Cardiac muscle cell (in vitro differentiated cells and primary cell): ENCODE data around the gene SENP8. TPM values are rescaled to one million over a fixed set of nuclear protein-coding genes. Genes with fewer than 3 reads are reported as not detected.

Source experiments
- DNase-seq, 2 donors: peaks; one replicate each; pipeline versions ENCODE4 v3.0.0 to v3.0.0-alpha.2; 2010 to 2017; ENCODE audit warnings: low read depth in 1 of 2, low spot score in 1 of 2
- H3K27ac ChIP-seq: fragments of 200-600 bp; sonication (generic); 2 replicates; pipeline ENCODE4 v1.5.1; 2016
- H3K27me3 ChIP-seq: fragments of 200-600 bp; sonication (generic); 2 replicates; pipeline ENCODE4 v1.6.0; 2016; ENCODE audit warnings: control low read depth
- H3K36me3 ChIP-seq: fragments of 200-600 bp; sonication (generic); 2 replicates; pipeline ENCODE4 v1.5.1; 2016; ENCODE audit warnings: control low read depth
- H3K4me1 ChIP-seq: fragments of 200-600 bp; sonication (generic); 2 replicates; pipeline ENCODE4 v1.8.1; 2017; ENCODE audit warnings: low read depth, mild to moderate bottlenecking, mixed run types
- H3K4me3 ChIP-seq: fragments of 200-600 bp; sonication (generic); 2 replicates; pipeline ENCODE4 v1.5.1; 2016; ENCODE audit warnings: mild to moderate bottlenecking
- H3K9me3 ChIP-seq: fragments of 200-600 bp; sonication (generic); 2 replicates; pipeline ENCODE4 v1.5.1; 2017; ENCODE audit warnings: low read depth, mild to moderate bottlenecking, control low read depth
- polyA plus RNA-seq: library from polyadenylated mRNA; unstranded; fragments of >200 nt; fragmentation: Nextera tagmentation; extraction: Ambion mirVana; gene quantifications from 2 replicates; pipeline ENCODE4 v1.2.1, GENCODE V29; 2016
- total RNA-seq: library from RNA; depleted of rRNA; stranded (reverse); fragments of >200 nt; gene quantifications from 2 replicates; pipeline ENCODE4 v1.2.3, GENCODE V29; 2016
- TF ChIP-seq, protein P1 (sequence below): IDR thresholded peaks from 2 replicates; pipeline ENCODE4 v1.5.1; 2012; ENCODE audit warnings: low read depth, mild to moderate bottlenecking, low read length

The SENP8 gene
- total and polyA plus RNA-seq, 2 experiments from 2014 or later: 4.6 to 11.0 TPM

DNA sequence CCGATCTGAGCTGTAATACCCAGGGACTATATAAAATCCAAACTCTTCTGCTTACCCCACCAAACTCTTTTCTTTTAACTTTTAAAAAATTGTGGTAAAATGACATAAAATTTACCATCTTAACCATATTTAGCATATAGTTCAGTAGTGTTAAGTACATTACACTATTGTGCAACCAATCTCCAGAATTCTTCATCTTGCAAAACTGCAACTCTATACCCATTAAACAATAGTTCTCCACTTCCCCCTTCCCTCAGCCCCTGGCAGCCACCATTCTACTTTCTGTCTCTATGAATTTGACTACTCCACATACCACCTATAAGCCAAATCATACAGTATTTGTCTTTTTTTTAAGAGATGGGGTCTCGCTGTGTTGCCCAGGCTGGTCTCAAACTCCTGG, 38.7 kb downstream of the SENP8 start:
- no peaks in the 10 kb centered on the region for H3K27me3 ChIP-seq
- no peaks in the 10 kb centered on the region for H3K36me3 ChIP-seq
- TF ChIP-seq, protein P1, sequence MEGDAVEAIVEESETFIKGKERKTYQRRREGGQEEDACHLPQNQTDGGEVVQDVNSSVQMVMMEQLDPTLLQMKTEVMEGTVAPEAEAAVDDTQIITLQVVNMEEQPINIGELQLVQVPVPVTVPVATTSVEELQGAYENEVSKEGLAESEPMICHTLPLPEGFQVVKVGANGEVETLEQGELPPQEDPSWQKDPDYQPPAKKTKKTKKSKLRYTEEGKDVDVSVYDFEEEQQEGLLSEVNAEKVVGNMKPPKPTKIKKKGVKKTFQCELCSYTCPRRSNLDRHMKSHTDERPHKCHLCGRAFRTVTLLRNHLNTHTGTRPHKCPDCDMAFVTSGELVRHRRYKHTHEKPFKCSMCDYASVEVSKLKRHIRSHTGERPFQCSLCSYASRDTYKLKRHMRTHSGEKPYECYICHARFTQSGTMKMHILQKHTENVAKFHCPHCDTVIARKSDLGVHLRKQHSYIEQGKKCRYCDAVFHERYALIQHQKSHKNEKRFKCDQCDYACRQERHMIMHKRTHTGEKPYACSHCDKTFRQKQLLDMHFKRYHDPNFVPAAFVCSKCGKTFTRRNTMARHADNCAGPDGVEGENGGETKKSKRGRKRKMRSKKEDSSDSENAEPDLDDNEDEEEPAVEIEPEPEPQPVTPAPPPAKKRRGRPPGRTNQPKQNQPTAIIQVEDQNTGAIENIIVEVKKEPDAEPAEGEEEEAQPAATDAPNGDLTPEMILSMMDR: no peak
- no peaks in the 10 kb centered on the region for H3K9me3 ChIP-seq
- no peak for DNase-seq
- H3K4me1 ChIP-seq: peaks cover 19% of the 10 kb centered on the region
- no peak overlapping the region for H3K27ac ChIP-seq
- H3K4me3 ChIP-seq: no peak overlapping the region

DNA sequence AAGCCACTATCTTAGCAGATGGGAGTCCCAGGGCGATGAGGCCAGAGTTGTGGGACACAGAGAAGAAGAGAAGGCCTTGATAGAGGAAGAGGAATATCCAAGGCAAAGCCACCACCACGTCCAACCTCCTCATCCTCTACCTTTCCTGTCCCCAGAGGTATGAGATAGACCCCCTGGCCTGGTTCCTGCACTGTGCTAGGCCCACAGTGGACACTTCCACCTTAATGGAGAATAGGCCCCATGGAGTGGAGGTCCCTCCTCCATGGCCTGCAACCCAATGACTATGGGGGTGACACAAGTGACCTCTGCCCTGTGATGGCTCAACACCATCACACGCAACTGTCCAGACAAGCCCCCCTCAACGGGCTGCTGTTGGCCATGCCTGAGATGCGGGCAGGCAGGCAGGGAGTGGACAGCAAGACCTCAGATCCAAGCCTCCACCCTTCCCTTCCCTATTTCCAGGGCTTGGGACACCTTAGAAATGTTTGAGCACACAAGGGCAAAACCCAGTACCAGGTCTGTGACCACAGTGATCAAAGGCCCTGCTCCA, 42.6 kb downstream of the SENP8 start:
- Histone ChIP-seq H3K4me3 (no peak overlapping the region), H3K27me3 (no peaks in the 10 kb centered on the region), H3K27ac (no peak overlapping the region), H3K36me3 (no peaks in the 10 kb centered on the region), H3K4me1 (peaks cover under 1% of the 10 kb centered on the region), H3K9me3 (no peaks in the 10 kb centered on the region)
- TF ChIP-seq, protein P1: no peak
- DNase-seq: no peak

DNA sequence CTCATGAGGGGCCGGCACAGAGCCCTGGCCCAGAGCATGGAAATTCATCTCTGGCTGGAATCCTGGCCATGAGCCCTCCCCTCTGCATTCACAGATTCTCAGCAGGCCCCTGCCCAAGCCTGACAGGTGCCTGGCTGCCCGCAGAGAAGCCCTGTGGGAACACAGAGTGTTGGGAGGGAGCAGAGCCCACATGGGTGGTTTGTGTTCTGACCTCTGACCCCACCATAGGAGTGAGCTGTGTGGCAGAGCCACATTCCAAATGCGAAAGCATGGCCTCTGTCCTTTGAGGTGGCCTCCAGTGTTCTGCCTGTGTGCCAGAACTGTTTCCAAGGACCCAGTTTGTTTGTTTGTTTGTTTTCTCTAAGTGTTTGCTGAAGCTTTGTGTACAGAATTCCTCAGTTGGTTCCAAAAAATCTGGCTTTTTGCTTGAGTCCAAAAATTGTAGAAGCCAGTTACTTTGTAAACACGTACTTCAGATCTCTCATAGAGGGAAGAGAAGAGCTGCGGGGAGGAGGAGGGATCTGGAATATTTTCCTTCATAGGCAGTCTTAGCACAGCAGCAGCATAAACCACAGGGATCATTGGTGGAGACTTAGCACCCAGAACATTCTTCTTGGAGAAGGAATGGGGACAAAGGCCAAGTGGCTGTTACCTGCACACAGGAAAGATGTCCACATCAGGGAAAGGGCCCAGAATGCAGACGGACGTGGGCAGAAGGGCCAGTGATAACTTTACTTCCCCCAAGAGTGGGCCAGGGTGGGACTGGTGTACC, 43.3 kb downstream of the SENP8 start:
- TF ChIP-seq, protein P1: no peak
- no peak overlapping the region for H3K27ac ChIP-seq
- no peaks in the 10 kb centered on the region for H3K4me1 ChIP-seq
- H3K27me3 ChIP-seq: no peaks in the 10 kb centered on the region
- DNase-seq: no peak
- H3K4me3 ChIP-seq: no peak overlapping the region
- no peaks in the 10 kb centered on the region for H3K36me3 ChIP-seq
- H3K9me3 ChIP-seq: no peaks in the 10 kb centered on the region

DNA sequence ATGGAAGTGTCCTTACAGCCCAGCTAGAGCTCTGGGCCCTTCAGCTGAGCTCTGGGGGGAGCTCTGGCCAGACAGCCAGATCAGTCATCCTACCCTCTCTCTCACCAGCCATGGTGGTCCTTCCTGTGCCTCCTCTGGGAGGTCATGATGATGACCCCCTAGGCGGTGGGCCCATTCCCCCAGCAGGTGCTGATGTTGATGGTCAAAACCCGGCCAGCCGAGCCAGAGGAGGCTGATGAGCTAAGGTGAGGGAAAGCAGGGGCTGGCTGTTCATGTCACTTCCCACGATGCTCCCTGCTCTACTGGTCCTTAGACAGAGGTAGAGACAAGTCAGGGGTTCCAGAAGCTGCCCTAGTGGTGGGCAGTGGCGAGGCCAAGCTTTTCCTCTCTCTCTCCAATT, 44.4 kb downstream of the SENP8 start:
- no peak overlapping the region for H3K27ac ChIP-seq
- H3K36me3 ChIP-seq: no peaks in the 10 kb centered on the region
- no peak overlapping the region for H3K4me3 ChIP-seq
- no peak for DNase-seq
- no peaks in the 10 kb centered on the region for H3K27me3 ChIP-seq
- no peaks in the 10 kb centered on the region for H3K9me3 ChIP-seq
- no peaks in the 10 kb centered on the region for H3K4me1 ChIP-seq
- TF ChIP-seq, protein P1: no peak

DNA sequence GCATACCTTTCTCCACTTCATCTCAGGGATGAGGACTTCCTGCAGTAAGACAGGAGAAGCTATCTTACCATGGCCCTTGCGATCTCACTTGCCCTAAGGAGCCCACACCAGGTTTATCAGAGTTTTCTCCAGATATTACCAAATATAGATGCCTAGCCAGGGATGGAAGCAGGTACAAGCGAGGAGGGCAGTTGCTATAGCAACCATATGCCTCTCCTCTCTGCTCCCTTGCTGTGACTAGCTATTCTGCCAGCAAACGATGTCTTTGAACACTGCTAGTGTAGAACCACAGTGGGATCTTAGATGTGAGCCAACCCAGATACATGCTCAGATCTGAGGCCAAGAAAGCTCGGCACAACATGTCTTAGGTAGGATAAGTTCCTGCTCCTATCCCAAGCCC, 45.5 kb downstream of the SENP8 start:
- DNase-seq: no peak
- H3K27me3 ChIP-seq: no peaks in the 10 kb centered on the region
- TF ChIP-seq, protein P1: no peak
- H3K9me3 ChIP-seq: no peaks in the 10 kb centered on the region
- no peak overlapping the region for H3K27ac ChIP-seq
- H3K4me3 ChIP-seq: no peak overlapping the region
- no peaks in the 10 kb centered on the region for H3K36me3 ChIP-seq
- peaks cover 6% of the 10 kb centered on the region for H3K4me1 ChIP-seq
